Right lobe of liver (tissue), 4 donors: Measurements from ENCODE around the gene WNT9B.

Experiments used
- CTCF ChIP-seq, 4 donors: fragments of 200-600 bp in 3 of 4; fragments of 450-650 bp in 1 of 4; IDR thresholded peaks; one replicate each; pipeline versions ENCODE4 v1.5.1 to v1.8.0; 2016 to 2022; ENCODE audit warnings: antibody characterized with exemption in 4 of 4, mild to moderate bottlenecking in 2 of 4
- POLR2A ChIP-seq: fragments of 450-650 bp; IDR thresholded peaks from one replicate; pipeline ENCODE4 v1.6.1; 2017; ENCODE audit warnings: antibody characterized with exemption, mild to moderate bottlenecking
- donor health status: DM: no; HTN: no; CAD: no.
- donor health status: DM: no; HTN: no; CAD: no.
- donor health status: DM: no; HTN: yes; CAD: no.

- no peak for TF ChIP-seq CTCF (IDR thresholded peaks at IDR 0.05)
- TF ChIP-seq POLR2A = no peak
Measured at GRCh38 chr17:46911311-46911710, 59.9 kb downstream of the WNT9B start.
